A549 (cell line): ENCODE data around the gene FAM20C.

Experiments used
- CHD2 ChIP-seq: fragments of 150-350 bp; IDR thresholded peaks from 2 replicates; pipeline ENCODE4 v1.6.1; 2014; ENCODE audit warnings: low read length; ENCODE audit not compliant: partially characterized antibody
- MAZ ChIP-seq: fragments of 150-350 bp; IDR thresholded peaks from 2 replicates; pipeline ENCODE4 v1.6.1; 2014; ENCODE audit warnings: antibody characterized with exemption, low read depth, low read length, borderline replicate concordance
- ZNF302 ChIP-seq: fragments of 250-450 bp; sonication (Bioruptor Pico); IDR thresholded peaks from 2 replicates; pipeline ENCODE4 v1.9.0; 2021; ENCODE audit warnings: inconsistent platforms, mild to moderate bottlenecking, moderate library complexity
- TF ChIP-seq, protein P1 (sequence below): IDR thresholded peaks from 2 replicates; pipeline ENCODE4 v1.6.1; 2012
- TF ChIP-seq, protein P2 (sequence below): fragments of >200 bp; sonication (Bioruptor Twin); formaldehyde crosslinking; IDR thresholded peaks from 3 replicates; pipeline ENCODE4 v1.5.1; 2016
- TF ChIP-seq, protein P3 (sequence below): fragments of 450-650 bp; IDR thresholded peaks from 2 replicates; pipeline ENCODE4 v1.6.1; 2014; ENCODE audit warnings: antibody characterized with exemption

DNA sequence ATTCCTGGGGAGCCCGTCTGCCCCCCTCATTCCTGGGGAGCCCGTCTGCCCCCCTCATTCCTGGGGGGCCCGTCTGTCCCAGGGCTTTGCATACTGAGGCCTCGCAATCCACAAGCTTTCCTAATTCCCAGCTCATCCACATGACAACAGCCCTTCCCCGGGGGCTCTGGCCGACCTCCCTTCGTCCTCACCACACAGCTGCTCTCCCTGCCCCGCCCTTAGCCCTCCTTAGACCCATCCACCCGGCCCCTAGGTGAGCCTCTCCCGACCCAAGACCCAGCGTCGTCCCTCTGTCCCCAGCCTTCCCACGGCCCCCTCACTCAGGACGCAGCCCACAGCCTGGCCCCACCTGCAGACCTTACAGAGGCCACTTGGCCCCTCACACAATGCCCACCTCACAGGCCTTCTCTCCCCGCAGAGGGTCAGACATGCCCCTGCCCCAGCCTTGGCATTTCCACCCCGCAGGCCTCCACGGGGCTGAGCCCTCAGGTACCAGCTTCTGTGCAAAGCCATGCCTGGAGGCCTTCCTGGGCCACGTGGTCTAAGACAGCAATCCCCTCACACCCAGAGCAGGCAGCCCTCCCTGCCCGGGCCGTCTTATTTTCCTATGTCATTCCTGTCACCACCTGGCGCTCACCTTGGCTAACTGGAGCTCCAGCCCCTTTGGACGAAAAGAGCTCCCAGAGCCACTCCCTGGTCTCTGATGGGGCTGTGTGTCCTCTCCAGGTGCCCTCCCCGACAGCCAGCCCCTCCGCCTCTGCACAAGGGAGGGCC is 3.5 kb upstream of the FAM20C start:
- TF ChIP-seq, protein P1, sequence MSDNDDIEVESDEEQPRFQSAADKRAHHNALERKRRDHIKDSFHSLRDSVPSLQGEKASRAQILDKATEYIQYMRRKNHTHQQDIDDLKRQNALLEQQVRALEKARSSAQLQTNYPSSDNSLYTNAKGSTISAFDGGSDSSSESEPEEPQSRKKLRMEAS: no peak
- TF ChIP-seq, protein P2, sequence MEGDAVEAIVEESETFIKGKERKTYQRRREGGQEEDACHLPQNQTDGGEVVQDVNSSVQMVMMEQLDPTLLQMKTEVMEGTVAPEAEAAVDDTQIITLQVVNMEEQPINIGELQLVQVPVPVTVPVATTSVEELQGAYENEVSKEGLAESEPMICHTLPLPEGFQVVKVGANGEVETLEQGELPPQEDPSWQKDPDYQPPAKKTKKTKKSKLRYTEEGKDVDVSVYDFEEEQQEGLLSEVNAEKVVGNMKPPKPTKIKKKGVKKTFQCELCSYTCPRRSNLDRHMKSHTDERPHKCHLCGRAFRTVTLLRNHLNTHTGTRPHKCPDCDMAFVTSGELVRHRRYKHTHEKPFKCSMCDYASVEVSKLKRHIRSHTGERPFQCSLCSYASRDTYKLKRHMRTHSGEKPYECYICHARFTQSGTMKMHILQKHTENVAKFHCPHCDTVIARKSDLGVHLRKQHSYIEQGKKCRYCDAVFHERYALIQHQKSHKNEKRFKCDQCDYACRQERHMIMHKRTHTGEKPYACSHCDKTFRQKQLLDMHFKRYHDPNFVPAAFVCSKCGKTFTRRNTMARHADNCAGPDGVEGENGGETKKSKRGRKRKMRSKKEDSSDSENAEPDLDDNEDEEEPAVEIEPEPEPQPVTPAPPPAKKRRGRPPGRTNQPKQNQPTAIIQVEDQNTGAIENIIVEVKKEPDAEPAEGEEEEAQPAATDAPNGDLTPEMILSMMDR: no peak
- TF ChIP-seq ZNF302 (CRISPR knock-in tag): no peak
- TF ChIP-seq CHD2: no peak
- no peak for TF ChIP-seq MAZ
- TF ChIP-seq, protein P3, sequence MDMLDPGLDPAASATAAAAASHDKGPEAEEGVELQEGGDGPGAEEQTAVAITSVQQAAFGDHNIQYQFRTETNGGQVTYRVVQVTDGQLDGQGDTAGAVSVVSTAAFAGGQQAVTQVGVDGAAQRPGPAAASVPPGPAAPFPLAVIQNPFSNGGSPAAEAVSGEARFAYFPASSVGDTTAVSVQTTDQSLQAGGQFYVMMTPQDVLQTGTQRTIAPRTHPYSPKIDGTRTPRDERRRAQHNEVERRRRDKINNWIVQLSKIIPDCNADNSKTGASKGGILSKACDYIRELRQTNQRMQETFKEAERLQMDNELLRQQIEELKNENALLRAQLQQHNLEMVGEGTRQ: no peak
